SW480 (cell line): ENCODE data around the gene AOC3.
"Not testable (repeated sequence)": the region's sequence is repeated elsewhere in the genome, so short reads cannot be mapped to it uniquely, and the experiment has no call there.

Source experiments
- DNase-seq: peaks from one replicate; pipeline ENCODE4 v3.0.0-alpha.2; 2016; ENCODE audit warnings: low spot score

Gene AOC3

GRCh38 chr17:42866631-42867575 lies 15.9 kb downstream of the AOC3 start:
- DNase-seq, result no peak

DNA sequence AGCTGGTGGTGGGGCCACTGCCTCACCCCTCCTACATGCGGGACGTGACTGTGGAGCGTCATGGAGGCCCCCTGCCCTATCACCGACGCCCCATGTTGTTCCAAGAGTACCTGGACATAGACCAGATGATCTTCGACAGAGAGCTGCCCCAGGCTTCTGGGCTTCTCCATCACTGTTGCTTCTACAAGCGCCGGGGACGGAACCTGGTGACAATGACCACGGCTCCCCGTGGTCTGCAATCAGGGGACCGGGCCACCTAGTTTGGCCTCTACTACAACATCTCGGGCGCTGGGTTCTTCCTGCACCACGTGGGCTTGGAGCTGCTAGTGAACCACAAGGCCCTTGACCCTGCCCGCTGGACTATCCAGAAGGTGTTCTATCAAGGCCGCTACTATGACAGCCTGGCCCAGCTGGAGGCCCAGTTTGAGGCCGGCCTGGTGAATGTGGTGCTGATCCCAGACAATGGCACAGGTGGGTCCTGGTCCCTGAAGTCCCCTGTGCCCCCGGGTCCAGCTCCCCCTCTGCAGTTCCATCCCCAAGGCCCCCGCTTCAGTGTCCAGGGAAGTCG lies 16.8 kb downstream of the AOC3 start:
- not testable (repeated sequence) for DNase-seq

DNA sequence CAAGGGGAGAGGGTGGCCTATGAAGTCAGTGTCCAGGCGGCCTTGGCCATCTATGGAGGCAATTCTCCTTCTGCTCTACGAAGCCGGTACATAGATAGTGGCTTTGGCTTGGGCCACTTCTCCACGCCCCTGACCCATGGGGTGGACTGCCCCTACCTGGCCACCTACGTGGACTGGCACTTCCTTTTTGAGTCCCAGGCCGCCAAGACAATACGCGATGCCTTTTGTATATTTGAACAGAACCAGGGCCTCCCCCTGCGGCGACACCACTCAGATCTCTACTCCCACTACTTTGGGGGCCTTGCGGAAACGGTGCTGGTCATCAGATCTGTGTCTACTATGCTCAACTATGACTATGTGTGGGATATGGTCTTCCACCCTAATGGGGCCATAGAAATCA lies 17.3 kb downstream of the AOC3 start:
- no peak for DNase-seq

DNA sequence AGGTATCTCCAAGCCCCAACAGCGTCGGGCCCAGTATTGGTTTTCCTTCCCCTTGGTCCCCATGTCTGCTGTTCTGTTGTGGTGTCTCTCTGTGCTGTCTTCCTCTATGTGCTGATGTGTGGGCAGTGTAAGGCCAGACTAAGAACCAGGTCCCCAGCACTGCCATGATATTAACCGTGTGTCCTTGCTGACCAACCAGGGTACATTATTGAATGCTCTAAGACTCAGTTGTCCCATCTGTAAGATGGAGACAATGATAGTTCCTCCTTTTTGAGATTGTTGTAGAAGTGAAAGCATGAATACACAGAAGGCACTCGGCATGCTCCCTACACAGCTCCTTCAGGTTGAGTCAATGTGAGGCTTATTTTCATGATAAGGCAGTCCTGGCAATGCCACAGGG lies 20.6 kb downstream of the AOC3 start:
- no peak for DNase-seq

DNA sequence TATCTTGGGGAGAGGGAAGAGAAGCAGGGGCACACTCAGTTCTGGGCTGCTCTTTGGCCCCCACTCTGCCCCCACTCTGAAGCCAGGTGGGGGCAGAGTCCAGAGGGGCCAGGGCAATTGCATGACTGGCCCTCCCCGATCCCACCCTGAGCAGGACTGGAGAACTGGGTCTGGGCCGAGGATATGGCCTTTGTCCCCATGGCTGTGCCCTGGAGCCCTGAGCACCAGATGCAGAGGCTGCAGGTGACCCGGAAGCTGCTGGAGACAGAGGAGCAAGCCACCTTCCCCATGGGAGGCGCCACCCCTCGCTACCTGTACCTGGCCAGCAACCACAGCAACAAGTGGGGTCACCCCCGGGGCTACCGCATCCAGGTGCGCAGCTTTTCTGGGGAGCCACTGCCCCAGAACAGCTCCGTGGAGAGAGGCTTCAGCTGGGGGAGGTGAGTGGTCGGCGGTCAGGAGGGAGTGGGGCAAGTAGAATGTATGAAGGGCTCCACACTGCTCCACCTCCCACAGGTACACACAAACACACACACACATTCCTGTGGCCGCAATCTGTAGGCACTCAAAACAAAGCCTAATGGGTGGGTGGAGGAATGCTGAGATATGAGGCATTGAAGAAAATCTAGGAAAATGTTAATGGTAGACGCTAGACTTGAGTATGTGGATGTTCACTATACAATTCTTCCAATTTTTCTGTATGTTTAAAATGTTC lies 21.4 kb downstream of the AOC3 start:
- peak; percentile 81 for DNase-seq

DNA sequence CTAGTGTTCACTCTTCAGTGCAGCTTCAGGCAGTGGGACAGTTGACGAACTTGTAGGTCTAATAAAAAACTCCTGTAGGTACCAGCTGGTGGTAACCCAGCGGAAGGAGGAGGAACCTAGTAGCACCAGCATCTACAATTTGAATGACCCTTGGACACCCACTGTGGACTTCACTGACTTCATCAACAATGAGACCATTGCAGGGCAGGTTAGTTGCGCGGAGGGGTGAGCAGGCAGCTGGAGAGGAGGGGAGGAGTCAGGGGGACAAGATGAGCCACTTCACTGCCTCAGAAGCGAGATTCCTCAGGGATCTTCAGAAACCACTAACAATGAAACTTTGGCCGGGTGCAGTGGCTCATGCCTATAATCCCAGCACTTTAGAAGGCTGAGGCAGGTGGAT lies 22.3 kb downstream of the AOC3 start:
- no peak for DNase-seq

DNA sequence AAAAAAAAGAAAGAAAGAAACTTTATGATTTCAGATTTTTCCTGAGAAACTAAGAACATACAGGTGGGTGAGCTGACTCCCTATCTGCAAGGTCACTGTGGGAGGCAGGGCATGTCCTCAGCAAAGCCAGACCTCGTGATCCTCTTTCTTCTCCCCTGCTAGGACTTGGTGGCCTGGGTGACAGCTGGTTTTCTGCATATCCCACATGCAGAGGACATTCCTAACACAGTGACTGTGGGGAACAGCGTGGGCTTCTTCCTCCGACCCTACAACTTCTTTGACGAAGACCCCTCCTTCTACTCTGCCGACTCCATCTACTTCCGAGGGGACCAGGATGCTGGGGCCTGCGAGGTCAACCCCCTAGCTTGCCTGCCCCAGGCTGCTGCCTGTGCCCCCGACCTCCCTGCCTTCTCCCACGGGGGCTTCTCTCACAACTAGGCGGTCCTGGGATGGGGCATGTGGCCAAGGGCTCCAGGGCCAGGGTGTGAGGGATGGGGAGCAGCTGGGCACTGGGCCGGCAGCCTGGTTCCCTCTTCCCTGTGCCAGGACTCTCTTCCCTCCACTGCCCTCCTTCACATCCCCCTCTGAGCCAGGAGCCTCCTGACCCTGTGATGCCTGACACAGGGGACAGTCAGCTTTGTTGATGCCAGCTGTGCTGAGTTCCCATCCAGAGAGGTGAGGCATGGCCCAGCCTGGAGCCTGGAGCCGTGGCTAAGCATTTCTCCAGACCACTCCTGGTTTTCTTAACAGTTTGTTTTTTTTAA lies 23.1 kb downstream of the AOC3 start:
- not testable (repeated sequence) for DNase-seq

DNA sequence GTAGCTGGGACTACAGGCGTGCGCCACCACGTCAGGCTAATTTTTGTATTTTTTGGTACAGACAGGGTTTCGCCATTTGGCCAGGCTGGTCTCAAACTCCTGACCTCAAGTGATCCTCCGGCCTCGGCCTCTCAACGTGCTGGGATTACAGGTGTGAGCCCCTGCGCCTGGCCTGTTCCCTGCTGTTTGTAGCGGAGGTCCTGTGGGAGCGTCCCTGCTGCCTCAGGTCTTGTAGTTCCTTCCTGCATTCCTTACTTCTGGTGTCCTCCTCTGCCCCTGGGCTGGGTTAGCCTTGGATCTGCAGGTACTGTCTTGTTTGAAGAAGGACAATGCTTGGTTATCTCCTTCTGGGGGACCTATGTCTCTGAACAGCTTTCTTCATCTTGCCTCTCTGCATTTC lies 26.0 kb downstream of the AOC3 start:
- no peak for DNase-seq

GRCh38 chr17:42878123-42878880 lies 27.3 kb downstream of the AOC3 start:
- no peak for DNase-seq

- DNase-seq, result no peak
These were observed 28.1 kb downstream of the AOC3 start for GRCh38 chr17:42878924-42879595.

DNA sequence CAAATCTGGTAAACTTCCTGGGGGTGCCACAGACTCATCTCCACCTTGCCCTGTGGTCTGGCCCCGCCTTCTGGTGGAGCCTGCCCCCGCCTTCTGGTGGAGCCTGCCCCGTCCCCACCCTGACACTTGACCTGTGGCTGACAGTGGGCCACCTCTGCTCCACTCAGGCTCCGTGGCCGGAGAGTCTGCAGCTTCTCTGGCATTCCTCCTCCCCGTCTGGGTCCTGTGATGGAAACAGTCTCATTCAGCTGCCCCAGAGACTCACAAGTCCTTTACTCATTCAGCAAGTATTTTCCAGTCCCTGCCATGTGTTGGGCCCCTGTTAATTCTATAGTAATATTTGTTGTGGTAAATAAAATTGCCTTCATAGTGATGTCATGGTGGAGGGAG lies 28.6 kb downstream of the AOC3 start:
- no peak for DNase-seq

GRCh38 chr17:42880776-42881310 lies 29.8 kb downstream of the AOC3 start:
- no peak for DNase-seq

- DNase-seq, result not testable (repeated sequence)
These were observed 30.7 kb downstream of the AOC3 start for GRCh38 chr17:42881706-42882105.

DNA sequence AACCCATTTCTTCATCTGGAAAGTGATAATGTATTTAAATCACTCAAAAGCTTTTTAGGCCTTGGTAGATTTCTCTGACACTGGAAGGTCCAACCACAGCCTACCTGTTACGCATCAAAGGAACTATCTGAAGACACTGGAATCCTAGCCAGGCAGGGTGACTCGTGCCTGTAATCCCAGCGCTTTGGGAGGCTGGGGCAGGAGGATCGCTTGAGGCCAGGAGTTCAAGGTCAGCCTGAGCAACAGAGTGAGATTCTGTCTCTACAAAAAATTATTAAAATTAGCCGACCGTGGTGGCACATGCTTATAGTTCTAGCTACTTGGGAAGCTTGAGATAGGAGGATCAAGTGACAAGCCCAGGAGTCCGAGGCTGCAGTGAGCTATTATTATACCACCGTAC lies 31.2 kb downstream of the AOC3 start:
- no peak for DNase-seq

- DNase-seq, result no peak
These were observed 33.0 kb downstream of the AOC3 start for GRCh38 chr17:42883802-42884558.

DNA sequence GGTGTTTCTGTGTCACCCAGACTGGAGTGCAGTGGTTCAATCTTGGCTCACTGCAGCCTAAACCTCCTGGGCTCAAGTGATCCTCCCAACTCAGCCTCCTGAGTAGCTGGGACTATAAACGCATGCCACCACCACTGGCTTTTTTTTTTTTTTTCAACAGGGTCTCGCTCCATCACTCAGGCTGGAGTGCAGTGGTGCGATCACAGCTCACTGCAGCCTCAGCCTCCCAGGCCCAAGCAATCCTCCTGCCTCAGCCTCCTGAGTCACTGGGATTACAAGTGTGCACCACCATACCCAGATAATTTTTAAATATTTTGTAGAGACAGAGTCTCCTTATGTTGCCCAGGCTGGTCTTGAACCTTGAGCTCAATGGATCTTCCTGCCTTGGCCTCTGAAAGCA lies 34.8 kb downstream of the AOC3 start:
- not testable (repeated sequence) for DNase-seq

GRCh38 chr17:42886283-42887176 lies 35.5 kb downstream of the AOC3 start:
- no peak for DNase-seq

DNA sequence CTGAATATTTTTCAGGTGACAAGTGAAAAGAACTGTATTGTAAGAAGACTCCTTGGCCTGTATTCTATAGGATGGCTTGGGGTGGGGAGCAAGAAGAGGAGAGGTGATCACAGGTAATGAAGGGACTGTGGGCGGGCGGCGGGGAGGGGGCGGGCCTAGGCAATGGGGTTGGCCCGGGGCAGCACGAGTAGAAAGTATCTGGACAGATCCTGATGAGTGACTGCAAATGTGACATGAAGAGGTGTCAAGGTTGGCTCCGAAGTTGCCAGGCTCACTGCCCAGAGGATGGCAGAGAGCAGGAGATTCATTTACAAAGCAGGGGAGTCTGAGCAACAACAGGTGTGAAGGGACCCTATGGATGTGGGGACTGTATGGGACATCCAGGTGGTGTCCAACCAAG lies 38.8 kb downstream of the AOC3 start:
- DNase-seq, result no peak
